22Rv1 (cell line): ENCODE measurements around the gene MYLK3.

ENCODE experiments used
- H3K27ac ChIP-seq: fragments of 450-650 bp; 2 replicates; pipeline ENCODE4 v1.5.1; 2017
- ZFX ChIP-seq: fragments of 450-650 bp; IDR thresholded peaks from 2 replicates; pipeline ENCODE4 v1.6.1; 2017; ENCODE audit warnings: antibody characterized with exemption, borderline replicate concordance
- TF ChIP-seq, protein P1 (sequence below): fragments of 450-650 bp; IDR thresholded peaks from 2 replicates; pipeline ENCODE4 v1.5.1; 2017; ENCODE audit warnings: mild to moderate bottlenecking

The MYLK3 gene

DNA sequence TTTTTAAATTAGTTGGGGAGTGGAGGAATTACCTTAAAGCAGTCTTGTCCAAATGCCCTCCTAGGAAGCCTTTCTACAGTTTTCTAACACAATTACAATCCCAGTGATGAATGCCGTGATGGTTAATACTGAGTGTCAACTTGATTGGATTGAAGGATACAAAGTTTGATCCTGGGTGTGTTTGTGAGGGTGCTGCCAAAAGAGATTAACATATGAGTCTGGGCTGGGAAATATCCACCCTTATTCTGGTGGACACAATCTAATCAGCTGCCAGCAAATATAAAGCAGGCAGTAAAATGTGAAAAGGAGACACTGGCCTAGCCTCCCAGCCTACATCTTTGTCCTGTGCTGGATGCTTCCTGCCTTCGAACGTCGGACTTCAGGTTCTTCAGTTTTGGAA, 46.5 kb downstream of the MYLK3 start:
- no peak overlapping the region for H3K27ac ChIP-seq
- TF ChIP-seq, protein P1, sequence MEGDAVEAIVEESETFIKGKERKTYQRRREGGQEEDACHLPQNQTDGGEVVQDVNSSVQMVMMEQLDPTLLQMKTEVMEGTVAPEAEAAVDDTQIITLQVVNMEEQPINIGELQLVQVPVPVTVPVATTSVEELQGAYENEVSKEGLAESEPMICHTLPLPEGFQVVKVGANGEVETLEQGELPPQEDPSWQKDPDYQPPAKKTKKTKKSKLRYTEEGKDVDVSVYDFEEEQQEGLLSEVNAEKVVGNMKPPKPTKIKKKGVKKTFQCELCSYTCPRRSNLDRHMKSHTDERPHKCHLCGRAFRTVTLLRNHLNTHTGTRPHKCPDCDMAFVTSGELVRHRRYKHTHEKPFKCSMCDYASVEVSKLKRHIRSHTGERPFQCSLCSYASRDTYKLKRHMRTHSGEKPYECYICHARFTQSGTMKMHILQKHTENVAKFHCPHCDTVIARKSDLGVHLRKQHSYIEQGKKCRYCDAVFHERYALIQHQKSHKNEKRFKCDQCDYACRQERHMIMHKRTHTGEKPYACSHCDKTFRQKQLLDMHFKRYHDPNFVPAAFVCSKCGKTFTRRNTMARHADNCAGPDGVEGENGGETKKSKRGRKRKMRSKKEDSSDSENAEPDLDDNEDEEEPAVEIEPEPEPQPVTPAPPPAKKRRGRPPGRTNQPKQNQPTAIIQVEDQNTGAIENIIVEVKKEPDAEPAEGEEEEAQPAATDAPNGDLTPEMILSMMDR: no peak
- TF ChIP-seq ZFX: no peak

DNA sequence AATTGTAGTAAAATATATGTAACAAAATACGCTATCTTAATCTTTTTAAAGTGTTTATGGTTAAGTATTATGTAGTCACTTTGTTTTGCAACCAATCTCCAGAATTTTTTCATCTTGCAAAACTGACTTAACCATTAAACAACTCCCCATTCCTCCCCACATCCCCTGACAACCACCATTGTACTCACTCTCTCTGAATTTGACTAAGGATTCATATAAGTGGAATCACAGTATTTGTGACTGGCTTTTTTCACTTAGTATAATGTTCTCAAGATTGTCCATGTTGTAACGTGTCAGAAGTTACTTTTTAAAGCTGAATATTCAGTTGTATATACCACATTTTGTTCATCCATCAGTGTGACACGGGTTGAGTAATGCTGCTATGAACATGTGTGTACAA, 48.1 kb downstream of the MYLK3 start:
- H3K27ac ChIP-seq: no peak overlapping the region

DNA sequence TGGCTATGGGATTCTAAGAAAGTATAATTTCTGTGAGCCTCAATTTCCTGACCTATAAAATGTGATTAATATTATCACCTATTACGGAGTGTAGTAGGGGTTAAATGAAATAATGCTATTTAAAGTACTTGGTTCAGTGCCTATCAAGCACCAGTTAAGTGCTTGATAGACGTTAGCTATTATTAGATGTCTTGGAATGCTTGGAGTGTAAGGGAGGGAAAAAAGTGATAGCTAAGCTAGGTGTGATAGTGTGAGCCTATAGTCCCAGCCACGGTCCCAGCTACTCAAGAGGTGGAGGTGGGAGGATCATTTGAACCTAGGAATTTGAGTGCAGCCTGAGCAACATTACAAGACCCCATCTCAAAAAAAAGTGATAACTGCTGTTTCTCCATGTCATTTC, 51.2 kb downstream of the MYLK3 start:
- H3K27ac ChIP-seq: no peak overlapping the region
- TF ChIP-seq ZFX: no peak
- TF ChIP-seq, protein P1: no peak

More for the DNA sequence above, 48.1 kb downstream of the MYLK3 start:
- TF ChIP-seq, protein P1: no peak
- no peak for TF ChIP-seq ZFX

DNA sequence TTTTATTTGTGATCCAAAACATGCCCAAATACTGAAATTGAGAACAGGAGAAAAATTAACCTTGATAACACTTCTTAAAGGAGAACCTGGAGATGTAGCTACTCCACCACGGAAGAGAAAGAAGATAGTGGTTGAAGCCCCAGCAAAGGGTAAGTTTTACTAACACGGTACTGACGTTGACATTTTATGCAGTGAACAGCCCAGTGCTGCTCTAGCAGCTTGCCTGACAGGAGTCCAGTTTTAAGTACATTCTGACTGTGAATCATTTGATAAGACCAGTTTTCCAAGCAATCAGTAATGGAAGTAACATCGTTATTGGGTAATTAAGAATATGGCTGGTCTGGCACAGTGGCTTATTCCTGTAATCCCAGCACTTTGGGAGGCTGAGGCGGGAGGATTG, 52.2 kb downstream of the MYLK3 start:
- TF ChIP-seq ZFX: no peak
- TF ChIP-seq, protein P1: no peak
- H3K27ac ChIP-seq: no peak overlapping the region

DNA sequence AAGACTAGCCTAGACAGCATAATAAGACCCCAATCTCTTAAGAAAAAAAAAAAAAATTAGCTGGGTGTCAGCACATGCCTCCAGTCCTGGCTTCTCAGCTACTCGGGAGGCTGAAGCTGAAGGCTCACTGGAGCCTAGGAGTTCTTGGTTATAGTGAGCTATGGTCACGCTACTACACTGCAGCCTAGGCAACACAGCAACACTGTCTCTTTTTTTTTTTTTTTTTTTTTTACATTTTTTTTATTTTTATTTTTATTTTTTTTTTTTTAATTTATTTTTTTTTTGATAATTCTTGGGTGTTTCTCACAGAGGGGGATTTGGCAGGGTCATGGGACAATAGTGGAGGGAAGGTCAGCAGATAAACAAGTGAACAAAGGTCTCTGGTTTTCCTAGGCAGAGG, 54.5 kb downstream of the MYLK3 start:
- TF ChIP-seq ZFX: no peak
- TF ChIP-seq, protein P1: no peak
- no peak overlapping the region for H3K27ac ChIP-seq

DNA sequence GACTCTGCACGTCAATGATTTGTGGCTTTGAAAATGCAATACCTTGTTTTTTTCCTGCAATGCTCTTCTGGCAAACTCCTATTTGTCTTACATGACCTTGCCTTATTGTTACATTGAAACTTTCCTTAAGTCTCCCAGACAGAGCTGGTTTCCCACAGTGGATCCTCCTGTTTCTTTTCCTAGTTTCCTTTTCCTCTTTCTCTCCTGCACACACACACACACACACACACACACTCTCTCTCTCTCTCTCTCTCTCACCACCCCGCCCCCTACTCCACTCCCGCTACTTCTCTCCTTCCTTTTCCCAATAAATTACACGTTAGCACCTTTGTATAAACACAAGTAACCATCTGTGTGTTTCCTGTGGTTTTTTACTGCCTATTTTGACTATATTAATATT, 56.4 kb downstream of the MYLK3 start:
- TF ChIP-seq, protein P1: no peak
- TF ChIP-seq ZFX: no peak
- H3K27ac ChIP-seq: no peak overlapping the region; the same call in 1 of the 2 replicates

DNA sequence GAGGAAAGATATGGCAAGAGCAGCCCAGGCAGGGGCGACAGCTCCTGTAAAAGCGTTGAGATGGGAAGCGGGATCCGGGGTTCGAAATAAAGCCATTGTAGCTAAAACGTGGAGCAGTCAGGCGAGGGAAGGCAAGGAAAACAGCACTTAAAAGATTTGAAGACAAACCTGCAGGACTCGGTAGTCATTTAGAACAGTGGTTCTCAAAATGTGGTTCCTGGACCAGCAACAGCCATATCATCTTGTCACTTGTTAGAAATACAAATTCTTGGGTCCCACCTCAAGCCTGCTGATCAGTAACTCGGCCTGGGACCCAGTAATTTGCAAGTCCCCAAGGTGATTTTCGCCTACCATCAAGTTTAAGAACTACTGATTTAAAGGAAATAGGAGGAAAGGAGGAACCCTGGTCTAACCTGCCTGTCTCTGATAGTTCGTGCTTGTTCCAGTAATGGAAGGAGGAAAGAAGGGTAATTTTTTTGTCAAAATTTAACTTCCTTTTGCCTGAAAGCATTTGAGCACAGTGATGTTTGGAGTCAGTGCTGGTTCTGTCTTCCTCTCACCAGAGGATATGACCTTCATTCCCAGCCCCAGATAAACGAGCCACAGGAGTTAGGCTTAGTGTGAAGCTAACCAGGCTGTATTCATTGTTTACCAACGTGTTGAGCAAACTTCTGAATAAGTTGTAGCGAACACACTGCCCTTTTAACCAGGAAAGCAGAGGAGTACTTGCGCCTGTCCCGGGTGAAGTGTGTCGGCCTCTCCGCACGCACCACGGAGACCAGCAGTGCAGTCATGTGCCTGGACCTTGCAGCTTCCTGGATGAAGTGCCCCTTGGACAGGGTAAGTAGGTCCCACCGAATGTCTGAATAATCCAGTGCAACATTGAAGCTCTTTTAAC, 57.6 kb downstream of the MYLK3 start:
- peak overlapping the region; percentile 94 for H3K27ac ChIP-seq
- no peak for TF ChIP-seq ZFX
- TF ChIP-seq, protein P1: peak; percentile 46
